H9 (cell line): ENCODE results near the gene FEM1C. TPM values are rescaled to one million over a fixed set of nuclear protein-coding genes. Genes with fewer than 3 reads are reported as not detected.

ENCODE experiments used
- DNase-seq: peaks from one replicate; pipeline ENCODE4 v3.0.0-alpha.2; 2017
- H2AFZ ChIP-seq: one replicate; pipeline ENCODE4 v1.6.1; 2013; ENCODE audit warnings: mild to moderate bottlenecking, low read length, control low read depth, moderate library complexity
- H2AK5ac ChIP-seq: 2 replicates; pipeline ENCODE4 v1.6.1; 2013; ENCODE audit warnings: low read length, control low read depth, mixed read lengths; ENCODE audit not compliant: insufficient read length
- H2BK120ac ChIP-seq: one replicate; pipeline ENCODE4 v1.6.1; 2013; ENCODE audit warnings: low read depth, mild to moderate bottlenecking, low read length, control low read depth, inconsistent platforms; ENCODE audit not compliant: poor library complexity, severe bottlenecking
- H2BK12ac ChIP-seq: 2 replicates; pipeline ENCODE4 v1.6.1; 2013; ENCODE audit warnings: low read length, control low read depth, mixed read lengths, low read depth; ENCODE audit not compliant: insufficient read length
- H2BK15ac ChIP-seq: 2 replicates; pipeline ENCODE4 v1.6.1; 2013; ENCODE audit warnings: low read depth, low read length, control low read depth
- H2BK20ac ChIP-seq: one replicate; pipeline ENCODE4 v1.6.1; 2013; ENCODE audit warnings: low read depth, mild to moderate bottlenecking, low read length, control low read depth, inconsistent platforms; ENCODE audit not compliant: poor library complexity, severe bottlenecking
- H2BK5ac ChIP-seq: 2 replicates; pipeline ENCODE4 v1.6.1; 2013; ENCODE audit warnings: low read length, control low read depth, mixed read lengths; ENCODE audit not compliant: insufficient read length
- H3K14ac ChIP-seq: 2 replicates; pipeline ENCODE4 v1.6.1; 2013; ENCODE audit warnings: low read length, control low read depth; ENCODE audit not compliant: insufficient read depth
- H3K18ac ChIP-seq: 2 replicates; pipeline ENCODE4 v1.6.1; 2013; ENCODE audit warnings: low read depth, mild to moderate bottlenecking, mixed read lengths, low read length, control low read depth; ENCODE audit not compliant: insufficient read length
- H3K23ac ChIP-seq: 2 replicates; pipeline ENCODE4 v1.6.1; 2013; ENCODE audit warnings: low read length, control low read depth, mixed read lengths, low read depth; ENCODE audit not compliant: insufficient read length
- H3K23me2 ChIP-seq: 2 replicates; pipeline ENCODE4 v1.6.1; 2013; ENCODE audit warnings: low read depth, mild to moderate bottlenecking, mixed read lengths, low read length, control low read depth; ENCODE audit not compliant: insufficient read length, poor library complexity, severe bottlenecking
- H3K27ac ChIP-seq: 2 replicates; pipeline ENCODE4 v1.5.1; 2013; ENCODE audit warnings: low read length, control low read depth, mixed read lengths, low read depth; ENCODE audit not compliant: insufficient read length
- H3K27me3 ChIP-seq: 2 replicates; pipeline ENCODE4 v1.6.1; 2013; ENCODE audit warnings: low read length, control low read depth, inconsistent platforms; ENCODE audit not compliant: insufficient read depth
- H3K4ac ChIP-seq: 2 replicates; pipeline ENCODE4 v1.6.1; 2013; ENCODE audit warnings: low read depth, mild to moderate bottlenecking, control low read depth, inconsistent platforms, low read length, moderate library complexity
- H3K4me1 ChIP-seq: 2 replicates; pipeline ENCODE4 v1.6.1; 2013; ENCODE audit warnings: low read length, control low read depth, inconsistent platforms; ENCODE audit not compliant: insufficient read depth
- H3K4me2 ChIP-seq: 2 replicates; pipeline ENCODE4 v1.6.1; 2013; ENCODE audit warnings: low read length, control low read depth, mixed read lengths; ENCODE audit not compliant: insufficient read length, insufficient read depth
- H3K56ac ChIP-seq: 2 replicates; pipeline ENCODE4 v1.6.1; 2013; ENCODE audit warnings: low read depth, mild to moderate bottlenecking, mixed read lengths, low read length, control low read depth; ENCODE audit not compliant: insufficient read length
- H3K79me1 ChIP-seq: 2 replicates; pipeline ENCODE4 v1.6.1; 2013; ENCODE audit warnings: low read depth, mild to moderate bottlenecking, moderate library complexity, low read length, control low read depth, inconsistent platforms; ENCODE audit not compliant: insufficient read depth, poor library complexity, severe bottlenecking
- H3K79me2 ChIP-seq: 2 replicates; pipeline ENCODE4 v1.6.1; 2013; ENCODE audit warnings: low read length, control low read depth, inconsistent platforms; ENCODE audit not compliant: insufficient read depth
- H3K9ac ChIP-seq: 2 replicates; pipeline ENCODE4 v1.6.1; 2013; ENCODE audit warnings: low read length, control low read depth, mixed read lengths; ENCODE audit not compliant: insufficient read length; ENCODE audit errors: extremely low read depth
- H3K9me3 ChIP-seq: one replicate; pipeline ENCODE4 v1.6.1; 2013; ENCODE audit warnings: low read depth, low read length, inconsistent platforms; ENCODE audit not compliant: control insufficient read depth
- H3T11ph ChIP-seq: one replicate; pipeline ENCODE4 v1.6.1; 2013; ENCODE audit warnings: mild to moderate bottlenecking, low read length, control low read depth, inconsistent platforms
- H4K20me1 ChIP-seq: one replicate; pipeline ENCODE4 v1.6.1; 2013; ENCODE audit not compliant: control insufficient read depth, insufficient read length, insufficient read depth
- H4K5ac ChIP-seq: 2 replicates; pipeline ENCODE4 v1.6.1; 2013; ENCODE audit warnings: low read depth, mild to moderate bottlenecking, mixed read lengths, low read length, control low read depth; ENCODE audit not compliant: insufficient read length
- H4K8ac ChIP-seq: replicated peaks from 2 replicates; pipeline ENCODE4 v1.6.1; 2013; ENCODE audit warnings: low read length, control low read depth, mixed read lengths, low read depth; ENCODE audit not compliant: insufficient read length
- H4K91ac ChIP-seq: 2 replicates; pipeline ENCODE4 v1.6.1; 2013; ENCODE audit warnings: low read depth, mild to moderate bottlenecking, moderate library complexity, mixed read lengths, low read length, control low read depth; ENCODE audit not compliant: insufficient read length
- H3K27ac Mint-ChIP-seq, 3 experiments: 2 replicates in 2 of 3; 3 replicates in 1 of 3; pipeline ENCODE4 v1.8.0; 2020 to 2021; ENCODE audit warnings: mixed read lengths in 3 of 3, mild to moderate bottlenecking in 1 of 3, moderate library complexity in 1 of 3
- H3K27me3 Mint-ChIP-seq: 2 replicates; pipeline ENCODE4 v1.8.0; 2021; ENCODE audit warnings: low read depth, mild to moderate bottlenecking, moderate library complexity, mixed read lengths
- H3K36me3 Mint-ChIP-seq, 3 experiments: 2 replicates in 2 of 3; 3 replicates in 1 of 3; pipeline ENCODE4 v1.8.0; 2020 to 2021; ENCODE audit warnings: low read depth in 3 of 3, mixed read lengths in 3 of 3; ENCODE audit not compliant: insufficient read depth in 1 of 3
- H3K4me1 Mint-ChIP-seq, 2 experiments: 2 replicates each; pipeline ENCODE4 v1.8.0; 2020; ENCODE audit warnings: mixed read lengths in 2 of 2
- H3K4me3 Mint-ChIP-seq, 2 experiments: 2 replicates in 1 of 2; 3 replicates in 1 of 2; pipeline ENCODE4 v1.8.0; 2020 to 2021; ENCODE audit warnings: mild to moderate bottlenecking in 2 of 2, mixed read lengths in 2 of 2, moderate library complexity in 1 of 2
- H3K9me3 Mint-ChIP-seq, 2 experiments: 2 replicates in 1 of 2; 3 replicates in 1 of 2; pipeline ENCODE4 v1.8.0; 2020; ENCODE audit warnings: mild to moderate bottlenecking in 2 of 2, mixed read lengths in 2 of 2, moderate library complexity in 1 of 2
- CTCF ChIP-seq: fragments of 200-600 bp; sonication (generic); conservative IDR thresholded peaks from 3 replicates; pipeline ENCODE4 v1.8.0; 2021; ENCODE audit warnings: antibody characterized with exemption, mild to moderate bottlenecking
- WGBS: extraction: QIAGEN DNeasy Blood & Tissue Kit; methylation state at CpG from one replicate; pipeline ENCODE4 v1.1.7; 2013; ENCODE audit warnings: missing lambda C conversion rate, low lambda C conversion rate, mixed read lengths; ENCODE audit not compliant: insufficient read length; ENCODE audit errors: extremely low coverage; 5-methylcytosine and 5-hydroxymethylcytosine counted together
- total RNA-seq: library from RNA; stranded (reverse); gene quantifications from 2 replicates; pipeline ENCODE4 v1.2.1, GENCODE V29; 2021

FEM1C gene
- total RNA-seq, 1 experiment from 2014 or later, result 15.2 TPM

- Histone ChIP-seq H3K23me2 (peaks cover 9% of the 10 kb centered on the region), H3K79me1 (peaks cover 4% of the 10 kb centered on the region), H3K14ac (no peak overlapping the region), H4K8ac (no peak overlapping the region), H2BK12ac (no peak overlapping the region), H3K4me2 (peak overlapping the region; percentile 92), H3K4ac (no peak overlapping the region), H3K4me1 (no peaks in the 10 kb centered on the region; the same call in 1 of the 2 replicates), H3K27me3 (no peaks in the 10 kb centered on the region), H3K9me3 (no peaks in the 10 kb centered on the region), H3K79me2 (peaks cover 38% of the 10 kb centered on the region; the same call in 1 of the 2 replicates), H2BK20ac (no peak overlapping the region), H2AK5ac (no peak overlapping the region), H3K56ac (no peak overlapping the region), H2BK15ac (no peak overlapping the region), H4K91ac (no peak overlapping the region), H3K23ac (no peak overlapping the region), H2AFZ (no peak overlapping the region), H3K18ac (no peak overlapping the region), H2BK5ac (no peak overlapping the region), H3K27ac (no peak overlapping the region), H4K5ac (no peak overlapping the region), H3T11ph (no peak overlapping the region), H3K9ac (peak overlapping the region; percentile 90), H4K20me1 (no peaks in the 10 kb centered on the region), H2BK120ac (no peak overlapping the region)
- Mint-ChIP-seq H3K27me3 (no peaks in the 10 kb centered on the region), H3K4me1 (peaks cover 49 to 53% of the 10 kb centered on the region in 2 experiments), H3K4me3 (peak overlapping the region; percentile 94 to 99), H3K9me3 (peaks cover 12 to 13% of the 10 kb centered on the region in 2 experiments; a peak in 4 of 5 replicates), H3K36me3 (peaks cover 31 to 55% (median 52%) of the 10 kb centered on the region in 3 experiments), H3K27ac (peak overlapping the region in 2 of 3 experiments; percentile 96 to 97; a peak in 1 of 7 replicates)
- DNase-seq, result no peak
- no peak for TF ChIP-seq CTCF
- WGBS, result no CpG with 5 or more reads among the region's 10 CpGs
These were observed 1.8 kb downstream of the FEM1C start for GRCh38 chr5:115542651-115543364.
